NCI-H446 treated with DMSO at 0.1 percent for 48 hours (cell line): ENCODE measurements around the gene ZNF280D.
"Not testable (repeated sequence)": the region's sequence is repeated elsewhere in the genome, so short reads cannot be mapped to it uniquely, and the experiment has no call there.

Experiments used
- DNase-seq: peaks from one replicate; lab custom pipeline; 2025; lab: John Stamatoyannopoulos, UW

ZNF280D gene

GRCh38 chr15:56718560-56718959 is 14.7 kb downstream of the ZNF280D start:
- no peak for DNase-seq

GRCh38 chr15:56716334-56716733 is 17.0 kb downstream of the ZNF280D start:
- no peak for DNase-seq

GRCh38 chr15:56715220-56715619 is 18.1 kb downstream of the ZNF280D start:
- DNase-seq = no peak

- DNase-seq = not testable (repeated sequence)
Measured at GRCh38 chr15:56709502-56709901, 23.8 kb downstream of the ZNF280D start.

GRCh38 chr15:56699743-56700142 is 33.6 kb downstream of the ZNF280D start:
- no peak for DNase-seq

GRCh38 chr15:56698270-56698669 is 35.0 kb downstream of the ZNF280D start:
- DNase-seq = no peak

GRCh38 chr15:56693761-56694160 is 39.5 kb downstream of the ZNF280D start:
- DNase-seq = no peak

GRCh38 chr15:56690733-56691132 is 42.6 kb downstream of the ZNF280D start:
- no peak for DNase-seq

- no peak for DNase-seq
Measured at GRCh38 chr15:56683908-56684307, 49.4 kb downstream of the ZNF280D start.

GRCh38 chr15:56681113-56681512 is 52.2 kb downstream of the ZNF280D start:
- DNase-seq = no peak

- no peak for DNase-seq
Measured at GRCh38 chr15:56679225-56679624, 54.1 kb downstream of the ZNF280D start.

- DNase-seq = no peak
Measured at GRCh38 chr15:56678571-56678970, 54.7 kb downstream of the ZNF280D start.

GRCh38 chr15:56677271-56677670 is 56.0 kb downstream of the ZNF280D start:
- DNase-seq = no peak

- no peak for DNase-seq
Measured at GRCh38 chr15:56675930-56676329, 57.4 kb downstream of the ZNF280D start.

- no peak for DNase-seq
Measured at GRCh38 chr15:56674857-56675256, 58.5 kb downstream of the ZNF280D start.

- DNase-seq = no peak
Measured at GRCh38 chr15:56672721-56673120, 60.6 kb downstream of the ZNF280D start.

GRCh38 chr15:56667517-56667916 is 65.8 kb downstream of the ZNF280D start:
- DNase-seq = no peak

GRCh38 chr15:56660943-56661342 is 72.4 kb downstream of the ZNF280D start:
- DNase-seq = no peak

GRCh38 chr15:56659197-56659596 is 74.1 kb downstream of the ZNF280D start:
- no peak for DNase-seq

- no peak for DNase-seq
Measured at GRCh38 chr15:56654624-56655023, 78.7 kb downstream of the ZNF280D start.

GRCh38 chr15:56654216-56654615 is 79.1 kb downstream of the ZNF280D start:
- DNase-seq = no peak

- DNase-seq = no peak
Measured at GRCh38 chr15:56653787-56654186, 79.5 kb downstream of the ZNF280D start.

- no peak for DNase-seq
Measured at GRCh38 chr15:56653107-56653506, 80.2 kb downstream of the ZNF280D start.

- no peak for DNase-seq
Measured at GRCh38 chr15:56648311-56648710, 85.0 kb downstream of the ZNF280D start.

GRCh38 chr15:56640549-56640948 is 92.8 kb downstream of the ZNF280D start:
- no peak for DNase-seq
